CD4-positive, alpha-beta T cell treated with Interleukin-15 for 4 hours (primary cell): ENCODE measurements around the gene MAJIN.
"Not testable (repeated sequence)": the region's sequence is repeated elsewhere in the genome, so short reads cannot be mapped to it uniquely, and the experiment has no call there.

ENCODE experiments used
- DNase-seq: peaks from one replicate; pipeline ENCODE4 v3.0.0-alpha.2; 2020; ENCODE audit warnings: low spot score

The MAJIN gene

DNA sequence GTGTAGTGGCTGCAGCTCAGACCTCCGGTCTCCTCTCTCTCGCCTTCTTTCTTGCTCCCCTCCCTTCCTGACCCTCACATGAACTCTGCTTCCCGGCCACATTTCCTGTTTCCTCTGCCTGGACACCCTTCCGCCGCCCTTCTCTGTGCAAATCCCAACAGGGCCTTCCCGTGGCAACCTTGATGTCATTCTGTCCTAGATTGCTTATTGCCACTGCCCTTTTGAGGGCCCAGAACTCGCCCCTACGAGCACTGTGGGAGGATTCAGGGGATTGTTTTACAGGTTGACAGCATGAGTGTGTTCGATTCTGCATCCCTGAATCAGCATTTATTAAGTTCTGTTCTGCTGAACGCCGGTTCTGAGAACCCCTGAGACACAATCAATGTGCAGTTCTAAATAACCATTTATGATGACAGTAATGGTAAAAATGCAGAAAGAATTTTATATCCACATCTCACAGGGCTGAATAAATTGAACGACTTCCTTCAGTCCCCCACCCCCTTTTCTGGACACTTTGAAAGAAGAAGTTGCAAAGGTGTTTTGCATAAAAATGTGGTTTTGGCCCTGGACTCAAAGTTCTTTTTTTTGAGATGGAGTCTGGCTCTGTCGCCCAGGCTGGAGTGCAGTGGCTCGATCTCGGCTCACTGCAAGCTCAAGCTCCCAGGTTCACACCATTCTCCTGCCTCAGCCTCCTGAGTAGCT lies 18.5 kb upstream of the MAJIN start:
- DNase-seq, result no peak

- no peak for DNase-seq
These were observed 17.5 kb upstream of the MAJIN start for GRCh38 chr11:64989416-64989815.

DNA sequence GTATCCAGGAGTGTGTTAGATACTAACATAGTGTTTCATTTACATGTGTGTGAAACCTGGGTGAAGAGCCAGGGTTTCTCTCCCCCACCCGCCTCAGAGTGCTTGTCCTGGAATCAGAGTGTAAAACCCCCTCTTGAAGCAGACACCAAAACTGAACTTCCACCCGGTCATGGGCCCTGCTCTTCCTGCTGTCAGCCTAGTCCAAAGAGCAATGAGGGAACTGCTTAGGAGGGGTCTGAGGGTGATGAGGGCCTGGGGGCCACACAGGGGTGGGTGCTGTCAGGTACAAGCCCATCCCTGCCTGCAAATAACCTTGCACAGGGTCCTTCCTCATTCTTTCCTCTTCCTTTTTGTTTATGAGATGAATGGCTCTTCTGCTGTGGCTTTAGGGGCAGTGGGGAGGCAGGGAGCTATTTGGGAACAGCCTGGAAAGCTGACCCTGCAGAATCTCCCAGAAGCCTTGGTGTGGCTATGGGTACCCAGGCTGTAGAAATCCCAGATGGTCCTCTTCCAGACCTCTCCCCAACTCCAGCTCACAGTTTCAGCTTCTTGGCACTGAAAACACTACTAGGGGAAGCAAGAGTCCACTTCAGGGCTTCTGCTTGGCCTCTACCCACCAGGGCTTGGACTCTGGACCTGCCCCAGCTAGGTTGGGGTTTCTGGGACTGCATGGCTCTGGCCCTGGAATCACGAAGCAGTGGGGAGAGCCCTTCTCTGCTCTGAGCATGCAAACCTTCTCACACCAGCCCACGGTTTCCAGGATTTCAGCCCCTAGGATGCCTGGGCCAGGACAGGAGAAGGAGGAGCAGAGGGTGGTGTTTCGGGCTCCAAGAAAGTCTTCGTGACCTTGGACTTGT lies 16.3 kb upstream of the MAJIN start:
- DNase-seq, result no peak

DNA sequence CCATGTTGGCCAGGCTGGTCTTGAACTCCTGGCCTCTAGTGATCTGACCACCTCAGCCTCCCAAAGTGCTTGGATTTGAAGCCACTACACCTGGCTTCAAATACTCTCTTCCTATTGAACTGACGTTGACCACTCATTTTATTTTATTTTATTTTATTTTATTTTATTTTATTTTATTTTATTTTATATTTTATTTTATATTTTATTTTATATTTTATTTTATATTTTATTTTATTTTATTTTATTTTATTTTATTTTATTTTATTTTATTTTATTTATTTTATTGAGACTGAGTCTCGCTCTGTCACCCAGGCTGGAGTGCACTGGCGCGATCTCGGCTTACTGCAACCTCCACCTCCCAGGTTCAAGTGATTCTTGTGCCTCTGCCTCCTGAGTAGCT lies 11.4 kb upstream of the MAJIN start:
- DNase-seq, result not testable (repeated sequence)

GRCh38 chr11:64976651-64977050 lies 4.7 kb upstream of the MAJIN start:
- DNase-seq, result no peak

DNA sequence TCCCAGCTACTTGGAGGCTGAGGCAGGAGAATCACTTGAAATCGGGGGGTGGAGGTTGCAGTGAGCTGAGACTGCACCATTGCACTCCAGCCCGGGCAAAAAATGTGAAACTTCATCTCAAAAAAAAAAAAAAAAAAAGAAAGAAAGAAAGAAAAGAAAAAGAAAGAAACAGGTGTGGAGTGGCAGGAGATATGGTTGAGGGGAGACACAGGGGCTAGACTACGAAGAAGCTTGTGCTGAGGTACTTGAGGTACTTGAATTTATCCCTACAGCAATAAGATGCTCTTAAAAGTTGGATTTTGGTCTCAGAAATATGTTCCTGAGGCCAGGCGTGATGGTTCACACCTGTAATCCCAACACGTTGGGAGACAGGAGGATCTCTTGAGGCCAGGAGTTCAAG lies 2.2 kb upstream of the MAJIN start:
- no peak for DNase-seq

DNA sequence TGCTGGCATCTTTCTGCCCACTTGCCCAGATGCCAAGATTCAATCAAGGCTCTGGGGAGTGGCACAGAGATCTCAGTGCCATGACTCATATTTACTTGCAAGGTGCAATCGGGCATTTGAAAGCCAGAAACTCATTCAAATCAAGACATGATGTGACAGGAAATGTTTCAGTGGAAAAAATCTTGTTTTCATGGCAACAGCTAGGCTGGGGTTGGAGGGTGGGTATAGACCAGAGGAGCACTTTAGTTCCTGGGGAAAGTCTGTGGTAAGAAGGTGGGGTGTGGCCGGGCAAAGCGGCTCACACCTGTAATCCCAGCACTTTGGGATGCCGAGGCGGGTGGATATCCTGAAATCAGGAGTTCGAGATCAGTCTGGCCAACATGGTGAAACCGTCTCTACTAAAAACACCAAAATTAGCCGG lies 1.2 kb downstream of the MAJIN start:
- DNase-seq, result peak; percentile 28

DNA sequence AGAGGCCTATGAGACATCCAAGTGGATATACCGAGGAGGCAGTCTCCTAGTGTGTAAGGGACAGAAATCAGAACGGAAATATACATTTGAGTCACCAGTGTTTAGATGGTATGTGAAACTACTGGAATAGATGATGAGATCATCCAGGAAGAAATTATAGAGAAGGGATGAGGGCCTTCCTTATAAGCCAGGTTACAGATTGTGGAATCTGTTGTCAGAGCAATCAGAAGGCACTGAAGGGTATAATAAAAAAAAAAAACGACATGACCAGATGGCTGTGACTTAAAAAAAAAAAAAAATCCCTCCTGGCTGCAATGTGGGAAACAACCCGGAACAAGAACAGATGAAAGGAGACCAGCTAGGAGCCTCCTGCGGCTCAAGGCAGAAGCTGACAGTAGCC lies 2.7 kb downstream of the MAJIN start:
- no peak for DNase-seq

GRCh38 chr11:64967375-64967774 lies 4.5 kb downstream of the MAJIN start:
- no peak for DNase-seq

GRCh38 chr11:64963072-64963631 lies 8.8 kb downstream of the MAJIN start:
- DNase-seq, result no peak

DNA sequence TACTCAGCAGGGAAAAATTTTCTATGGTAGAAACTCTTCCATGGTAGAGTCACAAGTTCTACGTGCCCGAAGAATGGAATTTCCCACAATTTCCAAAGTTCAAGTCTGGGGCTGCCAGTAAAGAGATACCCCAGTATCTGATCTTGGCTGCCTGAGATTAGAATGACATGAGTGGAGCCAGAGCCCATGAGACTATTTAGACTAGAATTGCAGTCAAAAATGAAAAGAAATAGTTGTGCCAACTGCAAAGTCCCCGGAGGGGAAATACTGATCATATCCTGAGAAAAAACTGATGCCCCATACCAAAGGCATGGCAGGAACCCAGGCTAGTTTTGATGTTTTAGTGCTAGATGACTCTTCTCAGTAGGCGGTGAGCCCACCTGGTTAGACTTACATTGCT lies 11.2 kb downstream of the MAJIN start:
- no peak for DNase-seq

- DNase-seq, result no peak
These were observed 12.4 kb downstream of the MAJIN start for GRCh38 chr11:64959498-64959897.

DNA sequence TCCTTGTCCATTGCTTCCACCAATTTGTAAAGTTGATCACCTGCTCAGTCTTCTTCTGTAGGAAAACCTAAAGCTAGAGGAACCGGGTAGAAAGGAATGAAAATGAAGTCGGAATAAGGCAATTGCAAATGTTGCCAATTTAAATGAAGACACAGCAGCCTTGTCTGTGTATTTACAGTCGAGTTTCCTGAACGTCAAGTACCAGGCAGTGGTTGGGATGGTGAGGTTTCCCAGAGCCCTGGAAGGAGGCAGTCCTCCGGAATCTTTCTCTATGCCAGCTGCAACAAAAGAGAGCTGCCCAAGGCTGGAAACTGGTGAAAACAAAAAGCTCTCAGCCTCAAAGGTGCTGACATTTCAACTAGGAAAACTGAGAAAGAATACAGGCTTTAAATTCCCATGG lies 17.7 kb downstream of the MAJIN start:
- no peak for DNase-seq

DNA sequence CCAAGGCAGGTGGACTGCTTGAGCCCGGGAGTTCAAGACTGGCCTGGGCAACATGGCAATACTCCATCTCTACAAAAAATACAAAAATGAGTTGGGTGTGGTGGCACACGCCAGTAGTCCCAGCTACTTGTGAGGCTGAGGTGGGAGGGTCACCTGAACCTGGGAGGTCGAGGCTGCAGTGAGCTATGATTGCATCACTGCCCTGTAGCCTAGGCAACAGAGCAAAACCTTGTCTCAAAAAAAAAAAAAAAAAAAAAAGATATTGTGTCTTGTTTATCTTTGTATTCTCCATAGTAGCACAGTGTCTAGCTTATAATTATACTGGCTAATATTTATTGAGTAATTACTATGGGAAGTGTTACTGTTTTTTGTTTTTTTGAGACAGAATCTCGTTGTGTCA lies 20.4 kb downstream of the MAJIN start:
- no peak for DNase-seq

GRCh38 chr11:64947208-64947814 lies 24.6 kb downstream of the MAJIN start:
- no peak for DNase-seq

DNA sequence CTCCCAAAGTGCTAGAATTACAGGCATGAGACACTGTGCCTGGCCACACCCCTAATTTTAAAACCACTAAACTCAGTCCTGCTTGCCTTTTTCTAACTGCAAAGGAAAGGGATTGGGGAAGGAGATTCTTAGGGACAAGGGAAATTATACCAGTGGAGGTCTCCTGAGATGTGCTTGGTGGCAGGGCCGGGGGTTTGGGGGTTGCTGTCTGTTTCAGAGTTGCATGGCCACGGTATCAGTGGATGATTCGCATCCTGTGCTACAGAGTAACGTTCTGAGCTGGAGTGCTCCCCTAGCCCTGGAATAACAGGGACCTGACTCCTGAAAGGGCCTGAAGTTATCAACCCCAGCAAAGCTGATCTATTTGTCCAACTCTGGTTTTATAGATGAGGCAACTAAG lies 35.4 kb downstream of the MAJIN start:
- no peak for DNase-seq

DNA sequence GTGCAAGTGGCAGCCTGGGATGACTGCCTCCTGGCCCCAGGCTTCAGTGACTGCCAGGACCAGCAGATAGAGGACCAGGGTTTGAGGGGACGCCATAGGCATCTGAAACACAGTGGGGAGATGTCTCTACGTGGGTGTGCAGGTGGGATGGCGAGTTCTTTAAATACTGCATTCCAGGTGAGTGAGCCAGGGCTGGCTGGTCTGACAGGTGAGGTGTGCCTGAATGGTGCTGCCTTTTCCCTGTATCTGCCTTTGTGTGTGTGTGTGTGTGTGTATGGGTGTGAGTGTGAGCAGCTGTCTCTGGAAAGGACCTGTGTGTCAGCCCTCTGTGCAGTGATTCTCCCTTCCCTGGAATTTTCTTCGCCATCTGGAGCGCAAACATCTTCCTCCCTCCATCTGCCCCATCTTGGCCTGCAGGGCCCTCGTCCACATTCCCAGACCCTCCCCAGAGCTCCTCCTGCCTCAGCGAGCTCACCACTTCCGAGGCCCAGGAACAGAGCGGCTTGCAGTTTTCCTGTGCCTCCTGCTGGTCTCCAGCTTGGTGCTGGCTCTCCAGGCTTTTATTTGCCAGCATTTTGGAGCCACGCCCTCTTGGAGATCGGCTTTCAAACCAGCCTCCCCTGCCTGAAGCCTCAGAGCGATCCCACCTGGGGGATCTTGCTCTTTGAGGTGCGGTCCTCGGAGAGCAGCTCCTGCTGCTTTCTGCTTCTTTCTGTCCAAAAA lies 36.4 kb downstream of the MAJIN start, which contains the start of gene GPHA2:
Gene GPHA2 (minus strand): TSS at position 535 of the 723 bp plus-strand sequence. CDS start 433 bp downstream, at position 102.
- DNase-seq, result no peak

- no peak for DNase-seq
These were observed 37.1 kb downstream of the MAJIN start for GRCh38 chr11:64934682-64935358.

- DNase-seq, result no peak
These were observed 37.8 kb downstream of the MAJIN start for GRCh38 chr11:64933935-64934681.

GRCh38 chr11:64933213-64933934 lies 38.5 kb downstream of the MAJIN start:
- no peak for DNase-seq
